AG09309 (cell line): Measurements from ENCODE around the gene CT83.

Experiments used
- DNase-seq: peaks from one replicate; pipeline ENCODE4 v3.0.0-alpha.2; 2010; ENCODE audit warnings: low read depth
- H3K4me3 ChIP-seq: 2 replicates; pipeline ENCODE4 v1.5.1; 2011; ENCODE audit warnings: mild to moderate bottlenecking, low read depth, low read length, moderate library complexity; ENCODE audit not compliant: control insufficient read depth
- CTCF ChIP-seq: IDR thresholded peaks from 2 replicates; pipeline ENCODE4 v1.5.1; 2011; ENCODE audit warnings: mild to moderate bottlenecking, low read depth, low read length, inconsistent platforms; ENCODE audit not compliant: insufficient read depth, control insufficient read depth; ENCODE audit errors: missing control alignments

CT83 gene

GRCh38 chrX:116435597-116435996, 27.2 kb downstream of the CT83 start:
- DNase-seq: no peak
- TF ChIP-seq CTCF: no peak
- H3K4me3 ChIP-seq: no peak overlapping the region

GRCh38 chrX:116427978-116428377, 34.8 kb downstream of the CT83 start:
- no peak for TF ChIP-seq CTCF
- H3K4me3 ChIP-seq: no peak overlapping the region
- no peak for DNase-seq

GRCh38 chrX:116417968-116418367, 44.8 kb downstream of the CT83 start:
- TF ChIP-seq CTCF: no peak
- H3K4me3 ChIP-seq: no peak overlapping the region
- no peak for DNase-seq

- no peak for DNase-seq
- no peak overlapping the region for H3K4me3 ChIP-seq
- TF ChIP-seq CTCF: no peak
These were observed 45.6 kb downstream of the CT83 start for GRCh38 chrX:116417214-116417613.

- no peak overlapping the region for H3K4me3 ChIP-seq
- no peak for DNase-seq
- TF ChIP-seq CTCF: no peak
These were observed 49.5 kb downstream of the CT83 start for GRCh38 chrX:116413273-116413672.
